HCT116 (cell line): ENCODE data around the gene EMP2. TPM values are rescaled to one million over a fixed set of nuclear protein-coding genes. Genes with fewer than 3 reads are reported as not detected.

Source experiments
- ATAC-seq: fragments of 200-7000 bp; cut with Tn5 transposase; 2 replicates; pipeline ENCODE4 v1.9.1; 2020; ENCODE audit warnings: mild to moderate bottlenecking, moderate library complexity
- BruUV-seq: library from RNA; stranded (reverse); fragments of 400-500 nt; replicated peaks from 2 replicates; lab custom pipeline; 2021; lab: Mats Ljungman, UMichigan
- CTCF ChIA-PET: fragments of 300-600 bp; sonication (Branson Sonifier 250); formaldehyde crosslinking; loops from one replicate; lab custom pipeline; 2021; ENCODE audit warnings: antibody characterized with exemption; lab: Charles Lee
- POLR2A ChIA-PET: fragments of 300-600, 350-600 bp; sonication (Branson Sonifier 250); formaldehyde crosslinking; loops from one replicate; lab custom pipeline; 2021; ENCODE audit warnings: antibody characterized with exemption; lab: Charles Lee
- RAD21 ChIA-PET, 2 experiments: fragments of 300-600 bp; sonication (Branson Sonifier 250); formaldehyde crosslinking; loops; one replicate each; lab custom pipeline; 2023; ENCODE audit warnings: low total read pairs in 2 of 2; ENCODE audit not compliant: uncharacterized antibody in 2 of 2, unreplicated experiment in 2 of 2, low non-redundant PET in 1 of 2; lab: Charles Lee
- DNase-seq: peaks from one replicate; pipeline ENCODE4 v3.0.0-alpha.2; 2010; ENCODE audit warnings: low read depth, low spot score
- H2AFZ ChIP-seq: fragments of 200-600 bp; shearing (Covaris generic), sonication (generic); 2 replicates; pipeline ENCODE4 v1.6.1; 2017; ENCODE audit warnings: low read depth, mixed run types, mixed read lengths, antibody characterized with exemption, low read length; ENCODE audit not compliant: poor library complexity, severe bottlenecking
- H3K27ac ChIP-seq: 2 replicates; pipeline ENCODE4 v1.5.1; 2012; ENCODE audit warnings: low read depth, low read length
- H3K27me3 ChIP-seq: fragments of 200-600 bp; sonication (generic); 2 replicates; pipeline ENCODE4 v1.6.1; 2016; ENCODE audit warnings: mixed run types, low read length, mixed read lengths; ENCODE audit not compliant: insufficient read depth
- H3K36me3 ChIP-seq, 2 experiments: fragments of 200-500 bp in 1 of 2; fragments of 200-600 bp in 1 of 2; sonication (Bioruptor generic) in 1 of 2; sonication (generic) in 1 of 2; 2 replicates each; pipeline versions ENCODE4 v1.5.1 to v1.6.1; 2014 to 2016; ENCODE audit warnings: low read length in 2 of 2, inconsistent platforms in 1 of 2, mixed read lengths in 1 of 2, mixed run types in 1 of 2; ENCODE audit not compliant: insufficient read depth in 2 of 2, control insufficient read depth in 1 of 2
- H3K4me1 ChIP-seq, 2 experiments: fragments of 200-600 bp in 1 of 2; sonication (generic) in 1 of 2; 2 replicates each; pipeline versions ENCODE4 v1.5.1 to v1.6.1; 2012 to 2017; ENCODE audit warnings: low read length in 2 of 2, inconsistent platforms in 1 of 2, mild to moderate bottlenecking in 1 of 2, mixed read lengths in 1 of 2, mixed run types in 1 of 2, moderate library complexity in 1 of 2; ENCODE audit not compliant: insufficient read depth in 2 of 2, control insufficient read depth in 1 of 2
- H3K4me2 ChIP-seq: fragments of 200-600 bp; sonication (generic); 2 replicates; pipeline ENCODE4 v1.6.1; 2017; ENCODE audit warnings: mixed run types, low read length, mixed read lengths
- H3K4me3 ChIP-seq, 2 experiments: fragments of 200-600 bp in 1 of 2; sonication (generic) in 1 of 2; replicated peaks in 1 of 2; 2 replicates each; pipeline ENCODE4 v1.5.1; 2011 to 2016; ENCODE audit warnings: low read length in 2 of 2, control low read depth in 1 of 2, low read depth in 1 of 2, mild to moderate bottlenecking in 1 of 2, mixed read lengths in 1 of 2, mixed run types in 1 of 2
- H3K79me2 ChIP-seq: fragments of 200-600 bp; sonication (generic); 2 replicates; pipeline ENCODE4 v1.6.1; 2017; ENCODE audit warnings: mild to moderate bottlenecking, mixed run types, low read length, moderate library complexity, mixed read lengths; ENCODE audit not compliant: insufficient read depth
- H3K9ac ChIP-seq: fragments of 200-600 bp; sonication (generic); 2 replicates; pipeline ENCODE4 v1.6.1; 2016; ENCODE audit warnings: low read length, mixed read lengths
- H3K9me2 ChIP-seq: fragments of 200-600 bp; sonication (generic), shearing (Covaris generic); 2 replicates; pipeline ENCODE4 v1.6.1; 2017; ENCODE audit warnings: mixed run types, mild to moderate bottlenecking, moderate library complexity; ENCODE audit not compliant: insufficient read depth
- H3K9me3 ChIP-seq, 2 experiments: fragments of 200-500 bp in 1 of 2; fragments of 200-600 bp in 1 of 2; sonication (Bioruptor generic) in 1 of 2; sonication (generic) in 1 of 2; 2 replicates each; pipeline ENCODE4 v1.6.1; 2014 to 2017; ENCODE audit warnings: low read length in 2 of 2, mixed read lengths in 2 of 2, inconsistent platforms in 1 of 2, low read depth in 1 of 2, mild to moderate bottlenecking in 1 of 2, mixed run types in 1 of 2, moderate library complexity in 1 of 2; ENCODE audit not compliant: control insufficient read depth in 1 of 2, insufficient read depth in 1 of 2
- H4K20me1 ChIP-seq: fragments of 200-600 bp; sonication (generic), shearing (Covaris generic); 2 replicates; pipeline ENCODE4 v1.6.1; 2017; ENCODE audit warnings: mixed run types, mild to moderate bottlenecking, moderate library complexity; ENCODE audit not compliant: insufficient read depth
- ATF3 ChIP-seq: IDR thresholded peaks from 2 replicates; pipeline ENCODE4 v1.6.1; 2012
- CBX3 ChIP-seq: IDR thresholded peaks from 2 replicates; pipeline ENCODE4 v1.6.1; 2012; ENCODE audit warnings: low read depth
- CEBPB ChIP-seq: IDR thresholded peaks from 2 replicates; pipeline ENCODE4 v1.6.1; 2012; ENCODE audit warnings: low read depth
- EGR1 ChIP-seq: IDR thresholded peaks from 2 replicates; pipeline ENCODE4 v1.6.1; 2012; ENCODE audit warnings: low read depth
- ELF1 ChIP-seq: IDR thresholded peaks from 2 replicates; pipeline ENCODE4 v1.6.1; 2012; ENCODE audit warnings: low read depth, borderline replicate concordance
- EZH2 ChIP-seq: fragments of 200-600 bp; sonication (generic); IDR thresholded peaks from 2 replicates; pipeline ENCODE4 v1.6.1; 2017; ENCODE audit warnings: antibody characterized with exemption, mixed run types
- EZH2phosphoT487 ChIP-seq: fragments of 200-600 bp; IDR thresholded peaks from 2 replicates; pipeline ENCODE4 v1.6.1; 2018; ENCODE audit warnings: antibody characterized with exemption, borderline replicate concordance
- FOSL1 ChIP-seq: IDR thresholded peaks from 2 replicates; pipeline ENCODE4 v1.6.1; 2012; ENCODE audit warnings: low read depth
- JUND ChIP-seq: IDR thresholded peaks from 2 replicates; pipeline ENCODE4 v1.6.1; 2012
- MAX ChIP-seq: IDR thresholded peaks from 2 replicates; pipeline ENCODE4 v1.6.1; 2012
- POLR2A ChIP-seq: IDR thresholded peaks from 2 replicates; pipeline ENCODE4 v1.7.0; 2011; ENCODE audit warnings: borderline replicate concordance; ENCODE audit not compliant: insufficient read depth, insufficient read length; ENCODE audit errors: extremely low read depth
- POLR2AphosphoS5 ChIP-seq: IDR thresholded peaks from 2 replicates; pipeline ENCODE4 v1.6.1; 2011; ENCODE audit warnings: mild to moderate bottlenecking, low read depth, low read length, moderate library complexity
- RAD21 ChIP-seq: IDR thresholded peaks from 2 replicates; pipeline ENCODE4 v1.6.1; 2012; ENCODE audit warnings: low read depth, mild to moderate bottlenecking
- SP1 ChIP-seq: IDR thresholded peaks from 2 replicates; pipeline ENCODE4 v1.6.1; 2012; ENCODE audit warnings: low read depth
- SRF ChIP-seq: IDR thresholded peaks from 2 replicates; pipeline ENCODE4 v1.6.1; 2012; ENCODE audit warnings: low read depth
- TCF7L2 ChIP-seq: IDR thresholded peaks from 2 replicates; pipeline ENCODE4 v1.7.0; 2011; ENCODE audit warnings: borderline replicate concordance, inconsistent platforms; ENCODE audit not compliant: insufficient read depth, insufficient read length; ENCODE audit errors: extremely low read depth
- YY1 ChIP-seq: IDR thresholded peaks from 2 replicates; pipeline ENCODE4 v1.6.1; 2011; ENCODE audit warnings: low read length, low read depth, moderate library complexity, mild to moderate bottlenecking; ENCODE audit not compliant: insufficient replicate concordance; ENCODE audit errors: extremely low read depth
- ZBTB33 ChIP-seq: IDR thresholded peaks from 2 replicates; pipeline ENCODE4 v1.6.1; 2011; ENCODE audit warnings: mild to moderate bottlenecking, low read length, moderate library complexity; ENCODE audit not compliant: insufficient replicate concordance; ENCODE audit errors: extremely low read depth
- ZFX ChIP-seq: fragments of 450-650 bp; IDR thresholded peaks from 2 replicates; pipeline ENCODE4 v1.6.1; 2017
- ZNF274 ChIP-seq: fragments of 200-500 bp; sonication (Bioruptor generic); IDR thresholded peaks from 2 replicates; pipeline ENCODE4 v1.6.1; 2014; ENCODE audit warnings: mild to moderate bottlenecking, low read depth, low read length, inconsistent platforms
- intact Hi-C: fragments of 100-400 bp; cut with micrococcal nuclease; formaldehyde crosslinking; loops from 2 replicates; pipeline ENCODE4 v1.10.0; 2022
- total RNA-seq: library from RNA; stranded (reverse); gene quantifications from one replicate; pipeline ENCODE4 v1.2.1, GENCODE V29; 2021; ENCODE audit not compliant: unreplicated experiment

Gene EMP2
- total RNA-seq, 1 experiment from 2014 or later: 32.6 TPM

DNA sequence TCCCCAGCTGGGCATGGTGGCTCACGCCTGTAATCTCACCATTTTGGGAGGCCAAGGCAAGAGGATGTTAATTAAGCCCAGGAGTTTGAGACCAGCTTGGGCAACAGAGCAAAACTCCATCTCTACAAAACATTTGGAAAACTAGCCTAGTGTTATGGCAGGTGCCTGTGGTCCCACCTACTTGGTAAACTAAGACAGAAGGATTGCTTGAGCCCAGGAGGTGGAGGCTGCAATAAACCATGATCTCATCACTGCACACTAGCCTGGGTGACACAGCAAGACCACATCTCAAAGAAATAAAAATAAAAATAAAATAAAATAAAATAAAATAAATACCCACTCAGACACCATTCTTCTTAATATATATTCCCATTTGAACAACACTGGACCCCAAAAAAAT, 32.0 kb downstream of the EMP2 start:
- intact Hi-C loops: no loop called here
- H3K9me2 ChIP-seq: no peaks in the 10 kb centered on the region
- peaks cover 3 to 12% of the 10 kb centered on the region in 2 experiments; a peak in 3 of 4 replicates for H3K36me3 ChIP-seq
- no peak overlapping the region for H3K4me2 ChIP-seq
- H2AFZ ChIP-seq: no peak overlapping the region
- CTCF ChIA-PET: no interaction called here
- TF ChIP-seq JUND: no peak
- no peak for TF ChIP-seq SRF
- TF ChIP-seq POLR2AphosphoS5: no peak
- TF ChIP-seq EZH2: no peak
- no peak for TF ChIP-seq ATF3
- TF ChIP-seq EGR1: no peak
- no peak for TF ChIP-seq CBX3
- TF ChIP-seq ZNF274: no peak
- no peak for TF ChIP-seq ZBTB33
- no peak for TF ChIP-seq YY1
- TF ChIP-seq POLR2A: no peak
- no peak for TF ChIP-seq FOSL1
- no peak for TF ChIP-seq TCF7L2
- no peak for TF ChIP-seq RAD21
- TF ChIP-seq MAX: no peak
- no peak for TF ChIP-seq CEBPB
- no peak for TF ChIP-seq EZH2phosphoT487
- TF ChIP-seq ZFX: no peak
- TF ChIP-seq SP1: no peak
- no peak for TF ChIP-seq ELF1
- no peak overlapping the region for H3K4me3 ChIP-seq
- DNase-seq (no peak), ATAC-seq (no peak)
- RAD21 ChIA-PET: no interaction called here
- no peaks in the 10 kb centered on the region for H3K79me2 ChIP-seq
- H3K4me1 ChIP-seq: no peaks in the 10 kb centered on the region
- no peak overlapping the region for H3K9ac ChIP-seq
- POLR2A ChIA-PET: no interaction called here
- no peak overlapping the region for H3K27ac ChIP-seq
- no peaks in the 10 kb centered on the region for H3K27me3 ChIP-seq
- H4K20me1 ChIP-seq: no peaks in the 10 kb centered on the region
- no TSS peak for BruUV-seq
- H3K9me3 ChIP-seq: peaks cover 6 to 9% of the 10 kb centered on the region in 2 experiments; a peak in 2 of 4 replicates
